Lower leg skin (tissue), 4 donors: ENCODE results near the gene C6orf141. TPM values are rescaled to one million over a fixed set of nuclear protein-coding genes. Genes with fewer than 3 reads are reported as not detected.
A peak's percentile ranks its signal among the peaks of the same experiment; 100 is the strongest.

Source experiments
- DNase-seq, 2 donors: peaks; one replicate each; pipeline ENCODE4 v3.0.0-alpha.2; 2019; ENCODE audit warnings: low spot score in 2 of 2
- H3K4me3 ChIP-seq: fragments of 200-600 bp; sonication (generic); 2 replicates; pipeline ENCODE4 v1.5.1; 2017; ENCODE audit warnings: mild to moderate bottlenecking, low read depth; ENCODE audit not compliant: poor library complexity, severe bottlenecking
- POLR2A ChIP-seq, 2 donors: fragments of 450-650 bp; IDR thresholded peaks; one replicate each; pipeline ENCODE4 v1.6.1; 2016 to 2017; ENCODE audit warnings: antibody characterized with exemption in 2 of 2, mild to moderate bottlenecking in 1 of 2, moderate library complexity in 1 of 2
- WGBS, 2 donors: methylation state at CpG; one replicate each; pipeline ENCODE4 v1.1.5; 2018; 5-methylcytosine and 5-hydroxymethylcytosine counted together
- intact Hi-C: fragments of 100-400 bp; cut with DNase I; formaldehyde crosslinking; loops from one replicate; pipeline ENCODE4 v1.15.0; 2023; ENCODE audit warnings: low total_unique reads
- total RNA-seq, 4 donors: library from RNA; depleted of rRNA; stranded (reverse); fragments of >200 nt; gene quantifications; one replicate each; pipeline ENCODE4 v1.1.0, GENCODE V29; 2016
- TF ChIP-seq, protein P1 (sequence below), 3 donors: fragments of 450-650 bp; IDR thresholded peaks; one replicate each; pipeline ENCODE4 v1.5.1; 2016; ENCODE audit warnings: antibody characterized with exemption in 3 of 3, mild to moderate bottlenecking in 3 of 3, moderate library complexity in 2 of 3

The C6orf141 gene
- total RNA-seq, 4 donors from 2014 or later: 4.2 to 25.6 (median 9.5) TPM

- intact Hi-C loops: no loop called here
- 80 to 88% methylated on average over 5 of the region's 5 CpGs for WGBS, 2 donors
- no peak for DNase-seq
- no peak for TF ChIP-seq POLR2A (IDR thresholded peaks at IDR 0.05)
- TF ChIP-seq, protein P1, sequence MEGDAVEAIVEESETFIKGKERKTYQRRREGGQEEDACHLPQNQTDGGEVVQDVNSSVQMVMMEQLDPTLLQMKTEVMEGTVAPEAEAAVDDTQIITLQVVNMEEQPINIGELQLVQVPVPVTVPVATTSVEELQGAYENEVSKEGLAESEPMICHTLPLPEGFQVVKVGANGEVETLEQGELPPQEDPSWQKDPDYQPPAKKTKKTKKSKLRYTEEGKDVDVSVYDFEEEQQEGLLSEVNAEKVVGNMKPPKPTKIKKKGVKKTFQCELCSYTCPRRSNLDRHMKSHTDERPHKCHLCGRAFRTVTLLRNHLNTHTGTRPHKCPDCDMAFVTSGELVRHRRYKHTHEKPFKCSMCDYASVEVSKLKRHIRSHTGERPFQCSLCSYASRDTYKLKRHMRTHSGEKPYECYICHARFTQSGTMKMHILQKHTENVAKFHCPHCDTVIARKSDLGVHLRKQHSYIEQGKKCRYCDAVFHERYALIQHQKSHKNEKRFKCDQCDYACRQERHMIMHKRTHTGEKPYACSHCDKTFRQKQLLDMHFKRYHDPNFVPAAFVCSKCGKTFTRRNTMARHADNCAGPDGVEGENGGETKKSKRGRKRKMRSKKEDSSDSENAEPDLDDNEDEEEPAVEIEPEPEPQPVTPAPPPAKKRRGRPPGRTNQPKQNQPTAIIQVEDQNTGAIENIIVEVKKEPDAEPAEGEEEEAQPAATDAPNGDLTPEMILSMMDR (IDR thresholded peaks at IDR 0.05): no peak
- H3K4me3 ChIP-seq: no peak overlapping the region
Observed at GRCh38 chr6:49548613-49549304, 1.7 kb upstream of the C6orf141 start.

DNA sequence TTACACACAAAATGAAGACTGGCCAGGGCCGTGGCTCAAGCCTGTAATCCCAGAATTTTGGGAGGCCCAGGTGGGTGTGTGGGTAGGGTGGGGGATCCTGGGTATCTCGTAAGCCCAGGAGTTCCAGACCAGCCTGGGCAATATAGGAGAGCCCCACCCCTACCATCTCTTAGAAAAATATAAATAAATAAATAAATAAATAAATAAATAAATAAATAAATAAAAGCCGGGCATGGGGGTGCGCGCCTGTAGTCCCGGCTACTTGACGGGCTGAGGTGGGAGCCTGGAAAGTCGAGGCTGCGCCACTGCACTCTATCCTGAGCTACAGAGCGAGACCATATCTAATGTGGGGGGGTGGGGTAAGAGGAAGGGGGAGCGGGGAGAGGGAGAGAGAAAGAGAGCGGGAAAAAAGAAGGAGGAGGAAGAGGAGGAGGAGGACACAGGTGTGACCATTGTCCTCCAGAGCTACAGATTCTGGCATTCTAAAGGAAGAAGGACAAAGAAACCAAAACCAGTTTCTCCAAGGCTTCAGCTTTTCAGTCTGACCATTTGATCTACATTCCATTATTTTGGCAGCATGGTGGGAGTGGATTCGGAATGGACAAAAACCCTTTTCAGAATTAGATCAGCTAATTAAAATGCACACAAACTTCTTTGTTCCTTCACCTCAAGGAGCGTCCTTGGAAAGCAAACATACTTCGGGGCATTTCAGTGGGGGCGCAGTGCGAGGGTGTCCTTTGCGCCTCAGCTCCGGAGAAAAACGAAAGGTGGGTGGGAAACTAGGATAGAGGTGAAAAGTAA is 577 bp upstream of the C6orf141 start:
- WGBS, 2 donors: 37 to 55% methylated on average over 19 of the region's 20 CpGs
- H3K4me3 ChIP-seq: peak overlapping the region; percentile 28
- intact Hi-C loops: no loop called here
- TF ChIP-seq POLR2A (IDR thresholded peaks at IDR 0.05): no peak
- TF ChIP-seq, protein P1 (IDR thresholded peaks at IDR 0.05): no peak
- no peak for DNase-seq

GRCh38 chr6:49551078-49551865 is 804 bp downstream of the C6orf141 start:
- WGBS, 2 donors: 1% methylated on average over 32 to 35 of the region's 38 CpGs
- intact Hi-C loops: no loop called here
- no peak for DNase-seq
- peak overlapping the region; percentile 28 for H3K4me3 ChIP-seq
- TF ChIP-seq, protein P1 (IDR thresholded peaks at IDR 0.05): no peak
- no peak for TF ChIP-seq POLR2A (IDR thresholded peaks at IDR 0.05)

GRCh38 chr6:49551866-49552129 is 1.3 kb downstream of the C6orf141 start:
- intact Hi-C loops: no loop called here
- 21 to 24% methylated on average over 2 of the region's 2 CpGs for WGBS, 2 donors
- no peak for DNase-seq

GRCh38 chr6:49552596-49552995 is 2.1 kb downstream of the C6orf141 start:
- no peak overlapping the region for H3K4me3 ChIP-seq
- WGBS, 2 donors: 92 to 100% methylated on average over 2 of the region's 2 CpGs
- intact Hi-C loops: no loop called here
- no peak for DNase-seq
- TF ChIP-seq POLR2A (IDR thresholded peaks at IDR 0.05): no peak
- TF ChIP-seq, protein P1 (IDR thresholded peaks at IDR 0.05): no peak

More at GRCh38 chr6:49551866-49552129, 1.3 kb downstream of the C6orf141 start:
- no peak for TF ChIP-seq POLR2A (IDR thresholded peaks at IDR 0.05)
- TF ChIP-seq, protein P1 (IDR thresholded peaks at IDR 0.05): no peak
- H3K4me3 ChIP-seq: peak overlapping the region; percentile 28
